Small intestine (tissue), 16 donors: ENCODE results near the gene TFEC. TPM values are rescaled to one million over a fixed set of nuclear protein-coding genes. Genes with fewer than 3 reads are reported as not detected.
"Not testable (repeated sequence)": the region's sequence is repeated elsewhere in the genome, so short reads cannot be mapped to it uniquely, and the experiment has no call there.

Experiments used
- DNase-seq, 2 donors: peaks; one replicate each; pipeline versions ENCODE4 v3.0.0 to v3.0.0-alpha.2; 2013
- FAIRE-seq: peaks from 2 replicates; lab custom pipeline; 2012; peaks lifted over from hg19 to GRCh38; lab: Jason Lieb, UNC
- H3K27ac ChIP-seq, 3 donors: one replicate each; pipeline ENCODE4 v1.5.1; 2013; ENCODE audit warnings: low read length in 2 of 3, mild to moderate bottlenecking in 2 of 3, control low read depth in 1 of 3, inconsistent platforms in 1 of 3, low read depth in 1 of 3, moderate library complexity in 1 of 3
- H3K27me3 ChIP-seq, 3 donors: one replicate each; pipeline ENCODE4 v1.6.1; 2013; ENCODE audit warnings: low read length in 3 of 3, inconsistent platforms in 1 of 3; ENCODE audit not compliant: control insufficient read depth in 3 of 3, insufficient read depth in 3 of 3
- H3K36me3 ChIP-seq, 3 donors: one replicate each; pipeline ENCODE4 v1.6.1; 2013; ENCODE audit warnings: low read length in 3 of 3, inconsistent platforms in 1 of 3, low read depth in 1 of 3, mild to moderate bottlenecking in 1 of 3, moderate library complexity in 1 of 3; ENCODE audit not compliant: control insufficient read depth in 3 of 3, insufficient read depth in 2 of 3
- H3K4me1 ChIP-seq, 3 donors: one replicate each; pipeline ENCODE4 v1.6.1; 2013; ENCODE audit warnings: low read length in 2 of 3, inconsistent platforms in 1 of 3, low read depth in 1 of 3, mild to moderate bottlenecking in 1 of 3, moderate library complexity in 1 of 3; ENCODE audit not compliant: control insufficient read depth in 3 of 3, insufficient read depth in 2 of 3
- H3K4me3 ChIP-seq, 3 donors: one replicate each; pipeline ENCODE4 v1.5.1; 2013; ENCODE audit warnings: low read length in 3 of 3, control low read depth in 1 of 3, inconsistent platforms in 1 of 3, low read depth in 1 of 3, mild to moderate bottlenecking in 1 of 3, moderate library complexity in 1 of 3
- H3K9me3 ChIP-seq, 2 donors: one replicate each; pipeline ENCODE4 v1.6.1; 2013; ENCODE audit warnings: low read depth in 1 of 2, low read length in 1 of 2; ENCODE audit not compliant: control insufficient read depth in 2 of 2, insufficient read depth in 1 of 2
- WGBS, 3 donors: extraction: QIAGEN DNeasy Blood & Tissue Kit; methylation state at CpG; one replicate each; pipeline ENCODE4 v1.1.7; 2013; 5-methylcytosine and 5-hydroxymethylcytosine counted together
- long read RNA-seq, 10 donors: transcript quantifications; one replicate each; lab custom pipeline, GENCODE V29; 2026
- polyA plus RNA-seq, 4 donors: library from polyadenylated mRNA; stranded (reverse) in 3 of 4; unstranded in 1 of 4; fragments of 200-250 nt in 3 of 4; fragments of 120-200 nt in 1 of 4; gene quantifications; one replicate each; pipeline versions ENCODE4 v1.2.1 to v1.2.3, GENCODE V29; 2013
- donor health status: healthy with polysubstance abuse.
- donor health status: control.
- donor health status: control.
- donor health status: Bipolar disorder and iron deficiency.
- donor health status: healthy.

Gene TFEC, protein sequence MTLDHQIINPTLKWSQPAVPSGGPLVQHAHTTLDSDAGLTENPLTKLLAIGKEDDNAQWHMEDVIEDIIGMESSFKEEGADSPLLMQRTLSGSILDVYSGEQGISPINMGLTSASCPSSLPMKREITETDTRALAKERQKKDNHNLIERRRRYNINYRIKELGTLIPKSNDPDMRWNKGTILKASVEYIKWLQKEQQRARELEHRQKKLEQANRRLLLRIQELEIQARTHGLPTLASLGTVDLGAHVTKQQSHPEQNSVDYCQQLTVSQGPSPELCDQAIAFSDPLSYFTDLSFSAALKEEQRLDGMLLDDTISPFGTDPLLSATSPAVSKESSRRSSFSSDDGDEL
- 100 to 1,000 TPM in 1 of 4 donors, 10 to 100 TPM in 1, 1 to 10 TPM in 1, under 1 TPM in 1; 0.82 to 128 (median 7.5) TPM for polyA plus RNA-seq
- long read RNA-seq, donor 1, full-length matches to known transcripts, result 45 of 146 reads
- long read RNA-seq, donor 1, partial matches to known transcripts, result 96 of 146 reads
- long read RNA-seq, donor 1, other reads (novel, unspliced or antisense), result 5 of 146 reads
- long read RNA-seq, donor 2, full-length matches to known transcripts, result 7 of 7 reads
- long read RNA-seq, donor 2, partial matches to known transcripts, result 0 of 7 reads
- long read RNA-seq, donor 2, other reads (novel, unspliced or antisense), result 0 of 7 reads
- long read RNA-seq, donor 3, full-length matches to known transcripts, result 14 of 45 reads
- long read RNA-seq, donor 3, partial matches to known transcripts, result 31 of 45 reads
- long read RNA-seq, donor 3, other reads (novel, unspliced or antisense), result 0 of 45 reads
- long read RNA-seq, donor 4, full-length matches to known transcripts, result 1 of 1 reads
- long read RNA-seq, donor 4, partial matches to known transcripts, result 0 of 1 reads
- long read RNA-seq, donor 4, other reads (novel, unspliced or antisense), result 0 of 1 reads
- long read RNA-seq, donor 5, full-length matches to known transcripts, result 2 of 11 reads
- long read RNA-seq, donor 5, partial matches to known transcripts, result 9 of 11 reads
- long read RNA-seq, donor 5, other reads (novel, unspliced or antisense), result 0 of 11 reads
- long read RNA-seq, donor 6, full-length matches to known transcripts, result 22 of 53 reads
- long read RNA-seq, donor 6, partial matches to known transcripts, result 31 of 53 reads
- long read RNA-seq, donor 6, other reads (novel, unspliced or antisense), result 0 of 53 reads
- long read RNA-seq, donor 7, result 0 reads
- long read RNA-seq, donor 8, result 0 reads
- long read RNA-seq, donor 9, full-length matches to known transcripts, result 4 of 4 reads
- long read RNA-seq, donor 9, partial matches to known transcripts, result 0 of 4 reads
- long read RNA-seq, donor 9, other reads (novel, unspliced or antisense), result 0 of 4 reads
- long read RNA-seq, donor 10, full-length matches to known transcripts, result 6 of 24 reads
- long read RNA-seq, donor 10, partial matches to known transcripts, result 18 of 24 reads
- long read RNA-seq, donor 10, other reads (novel, unspliced or antisense), result 0 of 24 reads

- WGBS, 3 donors, result 25 to 48% (median 39%) methylated on average over 3 of the region's 3 CpGs
- Histone ChIP-seq H3K4me1 (peaks cover 0 to 5% (median 0%) of the 10 kb centered on the region in 3 donors), H3K27ac (no peak within 1 kb of the TSS), H3K27me3 (no peaks in the 10 kb centered on the region), H3K4me3 (no peak within 1 kb of the TSS), H3K9me3 (no peaks in the 10 kb centered on the region), H3K36me3 (no peaks in the 10 kb centered on the region)
- no peak for FAIRE-seq
- peak in 1 of 2 donors; percentile 8 for DNase-seq
Measured at GRCh38 chr7:116030651-116031276, at the start of gene TFEC. Gene TFEC (minus strand): TSS chr7:116030763. CDS start chr7:115984441, 46,322 bp downstream.

DNA sequence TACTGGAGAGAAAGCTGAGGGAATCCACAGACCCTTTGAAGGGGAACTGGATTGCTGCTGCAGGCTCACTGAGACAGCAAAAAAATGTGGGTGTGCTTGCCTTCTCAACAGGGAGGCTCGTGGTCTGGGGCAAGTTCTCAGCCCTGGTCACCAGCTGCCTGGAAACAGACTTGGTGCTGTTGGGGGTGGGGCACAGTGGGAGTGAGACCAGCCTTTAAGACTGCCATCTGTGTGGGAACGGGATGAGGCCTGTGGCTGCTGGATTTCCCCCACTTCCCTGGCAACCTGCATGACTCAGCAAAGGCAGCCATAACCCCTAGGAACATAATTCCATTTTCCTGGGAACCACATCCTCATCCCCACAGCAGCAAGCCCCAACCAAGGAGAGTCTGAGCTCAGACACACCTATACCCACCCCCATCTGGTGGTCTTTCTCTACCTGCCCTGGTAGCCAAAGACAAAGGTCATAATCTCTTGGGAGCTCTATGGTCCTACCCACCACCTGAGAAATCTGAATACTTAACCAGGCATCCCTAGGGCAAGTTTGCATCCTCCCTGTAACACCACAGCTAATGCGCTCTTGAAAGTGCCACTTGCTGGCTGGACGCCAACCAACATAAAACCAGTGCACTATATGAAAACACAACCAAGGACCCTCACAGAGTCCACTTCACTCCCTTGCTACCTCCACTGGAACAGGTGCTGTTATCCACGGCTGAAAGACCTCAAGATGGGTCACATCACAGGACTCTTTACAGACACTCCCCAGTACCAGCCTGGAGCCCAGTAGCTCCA, 45.0 kb upstream of the TFEC start:
- Histone ChIP-seq H3K36me3 (no peaks in the 10 kb centered on the region), H3K27ac (no peak overlapping the region), H3K27me3 (no peaks in the 10 kb centered on the region), H3K9me3 (peaks cover 0 to 3% of the 10 kb centered on the region in 2 donors), H3K4me3 (no peak overlapping the region), H3K4me1 (no peaks in the 10 kb centered on the region)
- DNase-seq, result no peak
- no peak for FAIRE-seq
- 68 to 83% (median 72%) methylated on average over 5 of the region's 5 CpGs for WGBS, 3 donors

- Histone ChIP-seq H3K4me1 (no peaks in the 10 kb centered on the region), H3K9me3 (peaks cover 0 to 3% of the 10 kb centered on the region in 2 donors), H3K27me3 (no peaks in the 10 kb centered on the region), H3K27ac (no peak overlapping the region), H3K36me3 (no peaks in the 10 kb centered on the region), H3K4me3 (no peak overlapping the region)
- DNase-seq (no peak), FAIRE-seq (no peak)
Measured at GRCh38 chr7:116071629-116072028, 41.1 kb upstream of the TFEC start.

GRCh38 chr7:116064179-116064578, 33.6 kb upstream of the TFEC start:
- Histone ChIP-seq H3K4me3 (no peak overlapping the region), H3K27ac (no peak overlapping the region), H3K9me3 (no peaks in the 10 kb centered on the region), H3K27me3 (no peaks in the 10 kb centered on the region), H3K4me1 (no peaks in the 10 kb centered on the region), H3K36me3 (no peaks in the 10 kb centered on the region)
- DNase-seq (no peak), FAIRE-seq (no peak)
- WGBS, 3 donors, result 27 to 77% (median 65%) methylated on average over 1 of the region's 1 CpG

GRCh38 chr7:116062666-116063065, 32.1 kb upstream of the TFEC start:
- Histone ChIP-seq H3K4me1 (no peaks in the 10 kb centered on the region), H3K27me3 (no peaks in the 10 kb centered on the region), H3K4me3 (no peak overlapping the region), H3K9me3 (no peaks in the 10 kb centered on the region), H3K27ac (no peak overlapping the region), H3K36me3 (no peaks in the 10 kb centered on the region)
- FAIRE-seq (no peak), DNase-seq (no peak)
- WGBS, 3 donors, result 78 to 86% (median 78%) methylated on average over 2 of the region's 2 CpGs

- 52 to 58% (median 55%) methylated on average over 2 of the region's 2 CpGs for WGBS, 3 donors
- FAIRE-seq (no peak), DNase-seq (no peak)
- no peaks in the 10 kb centered on the region for H3K36me3 ChIP-seq
- no peak overlapping the region for H3K4me3 ChIP-seq
- peaks cover 0 to 10% of the 10 kb centered on the region in 2 donors for H3K9me3 ChIP-seq
- no peaks in the 10 kb centered on the region for H3K27me3 ChIP-seq
- no peak overlapping the region for H3K27ac ChIP-seq
- H3K4me1 ChIP-seq, result no peaks in the 10 kb centered on the region
Measured at GRCh38 chr7:116052006-116052405, 21.4 kb upstream of the TFEC start.

DNA sequence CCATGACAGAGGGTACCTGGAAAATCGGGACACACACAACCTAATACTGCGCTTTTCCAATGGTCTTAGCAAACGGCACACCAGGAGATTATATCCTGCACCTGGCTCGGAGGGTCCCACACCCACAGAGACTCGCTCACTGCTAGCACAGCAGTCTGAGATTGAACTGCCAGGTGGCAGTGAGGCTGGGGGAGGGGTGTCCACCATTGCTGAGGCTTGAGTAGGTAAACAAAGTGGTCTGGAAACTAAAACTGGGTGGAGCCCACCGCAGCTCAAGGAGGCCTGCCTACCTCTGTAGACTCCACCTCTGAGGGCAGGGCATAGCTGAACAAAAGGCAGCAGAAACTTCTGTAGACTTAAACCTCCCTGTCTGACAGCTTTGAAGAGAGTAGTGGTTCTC, 16.7 kb upstream of the TFEC start:
- 89 to 93% (median 90%) methylated on average over 6 of the region's 6 CpGs for WGBS, 3 donors
- not testable (repeated sequence) for H3K27ac ChIP-seq, H3K36me3 ChIP-seq, H3K4me1 ChIP-seq, H3K4me3 ChIP-seq, FAIRE-seq, DNase-seq, H3K27me3 ChIP-seq
- H3K9me3 ChIP-seq, result peaks cover 0 to 13% of the 10 kb centered on the region in 2 donors
